Activated naive CD4-positive, alpha-beta T cell treated with anti-CD3 and anti-CD28 coated beads for 36 hours (primary cell): ENCODE results near the gene TANGO6. TPM values are rescaled to one million over a fixed set of nuclear protein-coding genes. Genes with fewer than 3 reads are reported as not detected.

Experiments used
- CTCF ChIA-PET: fragments of 350-600 bp; sonication (Branson Sonifier 250); formaldehyde crosslinking; loops from one replicate; lab custom pipeline; 2021; ENCODE audit warnings: antibody characterized with exemption; lab: Charles Lee
- DNase-seq: peaks from one replicate; pipeline ENCODE4 v3.0.0-alpha.2; 2020
- H3K27ac Mint-ChIP-seq: one replicate; pipeline ENCODE4 v1.8.0; 2021; ENCODE audit warnings: mild to moderate bottlenecking, mixed read lengths
- H3K27me3 Mint-ChIP-seq: one replicate; pipeline ENCODE4 v1.8.0; 2021; ENCODE audit warnings: low read depth, mixed read lengths
- H3K36me3 Mint-ChIP-seq: one replicate; pipeline ENCODE4 v1.8.0; 2021; ENCODE audit warnings: low read depth, mixed read lengths
- H3K4me1 Mint-ChIP-seq: one replicate; pipeline ENCODE4 v1.8.0; 2021; ENCODE audit warnings: low read depth, mixed read lengths
- H3K4me3 Mint-ChIP-seq: one replicate; pipeline ENCODE4 v1.8.0; 2021; ENCODE audit warnings: mild to moderate bottlenecking, moderate library complexity, mixed read lengths
- H3K9me3 Mint-ChIP-seq: one replicate; pipeline ENCODE4 v1.8.0; 2021; ENCODE audit warnings: mixed read lengths
- intact Hi-C: fragments of 100-400 bp; cut with micrococcal nuclease; formaldehyde crosslinking; loops from one replicate; pipeline ENCODE4 v1.15.1; 2023
- total RNA-seq, 2 experiments: library from RNA; stranded (reverse); gene quantifications; one replicate each; pipeline ENCODE4 v1.2.3, GENCODE V29; 2021

TANGO6 gene
- total RNA-seq, 2 experiments from 2014 or later: 21.6 to 22.3 TPM

GRCh38 chr16:69003500-69003899 is 160.2 kb downstream of the TANGO6 start:
- no peak for DNase-seq
- intact Hi-C loops: no loop called here
- Mint-ChIP-seq H3K9me3 (peaks cover 12% of the 10 kb centered on the region), H3K4me1 (no peaks in the 10 kb centered on the region), H3K4me3 (no peak overlapping the region), H3K27ac (no peak overlapping the region), H3K36me3 (peaks cover 25% of the 10 kb centered on the region), H3K27me3 (no peaks in the 10 kb centered on the region)
- CTCF ChIA-PET: interaction anchor here (0.6 to 0.7 kb wide), 4 partner anchors 109 to 531 kb away, joined by 3 to 5 read pairs (median 4); no protein-coding TSS in a partner anchor

DNA sequence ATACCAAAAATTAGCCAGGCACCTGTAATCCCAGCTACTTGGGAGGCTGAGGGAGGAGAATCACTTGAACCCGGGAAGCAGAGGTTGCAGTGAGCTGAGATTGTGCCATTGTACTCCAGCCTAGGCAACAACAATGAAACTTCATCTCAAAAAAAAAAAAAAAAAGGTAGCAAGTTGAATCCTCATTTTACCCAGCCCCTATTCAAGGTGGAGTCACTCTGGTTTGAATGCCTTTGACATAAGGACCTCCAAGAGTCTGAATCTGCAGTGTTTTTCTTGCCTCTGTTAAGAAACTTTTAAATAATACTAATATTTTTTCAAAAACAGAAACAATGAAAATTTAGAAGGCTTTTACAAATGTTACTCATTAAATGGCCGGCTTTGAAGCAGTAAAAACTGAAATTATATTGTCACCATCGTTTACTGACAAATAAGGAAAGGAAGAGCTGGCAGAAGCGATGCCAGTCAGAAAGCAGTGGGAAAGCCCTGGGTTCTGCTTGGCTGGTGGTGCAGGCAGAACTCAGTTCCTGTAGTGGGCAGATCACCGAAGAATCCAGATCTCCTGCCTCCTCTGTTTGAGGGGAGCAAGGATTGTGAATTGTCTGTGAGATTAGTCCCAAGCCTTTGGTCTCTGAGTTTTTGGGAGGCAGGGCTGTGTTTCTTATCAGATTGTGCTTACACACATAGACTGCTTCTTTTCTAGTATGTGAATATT is 162.5 kb downstream of the TANGO6 start:
- CTCF ChIA-PET: interaction anchor here (0.6 kb wide), 1 partner anchor 415 kb away, joined by 5 read pairs; no protein-coding TSS in a partner anchor
- Mint-ChIP-seq H3K27ac (no peak overlapping the region), H3K9me3 (peaks cover 12% of the 10 kb centered on the region), H3K36me3 (peaks cover 25% of the 10 kb centered on the region), H3K27me3 (no peaks in the 10 kb centered on the region), H3K4me3 (no peak overlapping the region), H3K4me1 (no peaks in the 10 kb centered on the region)
- intact Hi-C loops: no loop called here
- no peak for DNase-seq

GRCh38 chr16:69012906-69013305 is 169.6 kb downstream of the TANGO6 start:
- intact Hi-C loops: no loop called here
- Mint-ChIP-seq H3K27ac (no peak overlapping the region), H3K4me1 (peaks cover 8% of the 10 kb centered on the region), H3K36me3 (peaks cover 10% of the 10 kb centered on the region), H3K9me3 (no peaks in the 10 kb centered on the region), H3K27me3 (no peaks in the 10 kb centered on the region), H3K4me3 (no peak overlapping the region)
- no peak for DNase-seq
- CTCF ChIA-PET: no interaction called here

- H3K36me3 Mint-ChIP-seq: peaks cover 10% of the 10 kb centered on the region
- no peak overlapping the region for H3K27ac Mint-ChIP-seq
- no peaks in the 10 kb centered on the region for H3K27me3 Mint-ChIP-seq
- H3K4me1 Mint-ChIP-seq: peaks cover 8% of the 10 kb centered on the region
- intact Hi-C loops: no loop called here
- CTCF ChIA-PET: interaction anchor here (0.6 to 0.8 kb wide), 2 partner anchors 10 to 97 kb away, joined by 3 to 5 read pairs; no protein-coding TSS in a partner anchor
- H3K9me3 Mint-ChIP-seq: no peaks in the 10 kb centered on the region
- no peak overlapping the region for H3K4me3 Mint-ChIP-seq
- DNase-seq: no peak
Observed at GRCh38 chr16:69013991-69014390, 170.7 kb downstream of the TANGO6 start.

DNA sequence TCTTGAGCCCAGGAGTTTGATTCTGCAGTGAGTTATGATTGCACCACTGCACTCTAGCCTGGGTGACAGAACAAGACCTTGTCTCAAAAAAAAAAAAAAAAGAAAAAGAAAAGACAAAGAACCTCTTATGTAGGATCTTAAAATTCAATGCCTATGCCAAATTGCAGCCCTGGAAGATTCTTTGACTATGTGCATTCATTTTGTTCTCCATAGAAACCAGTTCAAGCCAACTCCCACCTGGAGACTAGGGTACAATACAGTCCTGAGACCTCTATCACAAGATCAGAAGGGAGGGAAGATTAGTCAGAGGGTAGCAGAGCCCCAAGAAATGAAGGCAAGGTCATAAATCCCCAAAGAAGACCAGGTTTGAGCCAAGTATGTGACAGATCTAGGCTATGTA is 171.5 kb downstream of the TANGO6 start:
- H3K27me3 Mint-ChIP-seq: no peaks in the 10 kb centered on the region
- intact Hi-C loops: no loop called here
- peaks cover 10% of the 10 kb centered on the region for H3K36me3 Mint-ChIP-seq
- CTCF ChIA-PET: interaction anchor here (0.7 kb wide), 1 partner anchor 38 kb away, joined by 3 read pairs; no protein-coding TSS in a partner anchor
- H3K4me3 Mint-ChIP-seq: no peak overlapping the region
- H3K4me1 Mint-ChIP-seq: peaks cover 8% of the 10 kb centered on the region
- no peak overlapping the region for H3K27ac Mint-ChIP-seq
- no peak for DNase-seq
- H3K9me3 Mint-ChIP-seq: no peaks in the 10 kb centered on the region

DNA sequence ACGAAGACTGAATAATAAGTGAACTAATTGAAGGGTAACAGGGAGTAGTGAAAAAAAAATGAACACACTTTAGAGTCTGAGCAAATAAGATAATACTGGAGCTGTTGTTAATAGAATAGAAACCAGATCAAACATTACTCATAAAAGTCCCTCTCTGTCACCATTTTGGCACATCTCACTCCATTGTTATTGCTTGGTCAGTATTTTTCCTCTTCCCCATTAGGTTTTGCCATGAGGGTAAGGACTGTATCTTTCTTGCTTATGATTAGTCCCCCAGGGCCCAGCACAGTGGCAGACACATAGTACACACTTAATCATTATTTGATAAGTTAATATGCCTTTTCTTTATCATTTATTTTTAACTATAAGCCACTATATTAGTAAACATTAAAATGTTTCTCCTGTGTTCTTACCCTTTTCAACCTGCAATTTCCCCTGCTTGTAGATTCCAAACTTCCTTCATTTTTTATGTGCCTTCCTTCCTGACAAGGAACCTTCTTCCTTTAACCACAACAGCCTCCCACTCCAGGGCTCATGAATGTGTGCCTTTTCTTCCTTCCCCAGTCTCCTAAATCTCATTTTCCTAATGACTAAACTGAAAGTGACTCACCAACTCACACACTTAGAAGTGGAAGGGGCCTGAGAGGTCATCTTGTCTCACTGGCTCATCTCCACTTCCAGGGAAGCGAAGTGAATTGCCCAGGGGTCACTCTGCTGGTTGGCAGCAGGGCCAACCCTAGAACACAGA is 173.9 kb downstream of the TANGO6 start:
- H3K27ac Mint-ChIP-seq: no peak overlapping the region
- no peak overlapping the region for H3K4me3 Mint-ChIP-seq
- peaks cover 7% of the 10 kb centered on the region for H3K36me3 Mint-ChIP-seq
- DNase-seq: no peak
- H3K4me1 Mint-ChIP-seq: peaks cover 8% of the 10 kb centered on the region
- no peaks in the 10 kb centered on the region for H3K27me3 Mint-ChIP-seq
- intact Hi-C loops: no loop called here
- CTCF ChIA-PET: interaction anchor here (0.6 to 0.7 kb wide), 2 partner anchors 435 to 483 kb away, joined by 3 to 4 read pairs; no protein-coding TSS in a partner anchor
- no peaks in the 10 kb centered on the region for H3K9me3 Mint-ChIP-seq

DNA sequence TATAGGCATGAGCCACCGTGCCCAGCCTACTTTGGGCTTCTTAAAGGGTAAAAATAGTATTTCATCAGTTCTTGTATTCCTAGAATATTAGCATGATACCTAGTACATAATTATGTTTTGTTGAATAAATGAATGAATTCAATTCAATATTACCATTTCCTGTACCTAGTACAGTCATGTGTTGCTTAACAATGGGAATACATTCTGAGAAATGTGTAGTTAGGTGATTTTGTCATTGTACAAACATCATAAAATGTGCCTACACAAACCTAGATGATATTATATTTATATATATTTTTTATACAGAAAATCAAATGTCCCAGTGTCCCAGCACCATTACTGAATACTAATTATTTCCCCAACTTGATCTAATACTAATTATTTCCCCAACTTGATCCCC is 176.5 kb downstream of the TANGO6 start:
- no peak overlapping the region for H3K4me3 Mint-ChIP-seq
- intact Hi-C loops: no loop called here
- no peaks in the 10 kb centered on the region for H3K9me3 Mint-ChIP-seq
- no peaks in the 10 kb centered on the region for H3K27me3 Mint-ChIP-seq
- no peak overlapping the region for H3K27ac Mint-ChIP-seq
- no peak for DNase-seq
- peaks cover 8% of the 10 kb centered on the region for H3K4me1 Mint-ChIP-seq
- H3K36me3 Mint-ChIP-seq: peaks cover 14% of the 10 kb centered on the region
- CTCF ChIA-PET: no interaction called here

DNA sequence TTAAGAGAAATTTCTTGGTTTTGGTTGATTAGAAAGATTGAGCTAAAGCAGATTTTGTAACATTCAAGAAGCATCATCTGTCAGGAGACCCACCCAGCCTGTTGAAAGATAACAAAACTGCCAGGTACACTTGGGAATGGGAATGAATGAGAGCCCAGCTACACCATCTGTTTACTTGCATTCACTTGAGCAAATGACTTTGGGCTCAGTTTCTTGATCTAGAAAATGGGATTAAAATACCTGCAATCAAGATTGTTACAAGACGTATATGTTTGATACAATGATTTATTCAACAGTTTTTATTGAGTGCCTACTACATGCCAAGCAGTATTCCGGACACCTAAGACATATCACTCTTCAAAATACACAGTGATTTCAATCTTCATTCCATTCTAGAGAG is 185.8 kb downstream of the TANGO6 start:
- Mint-ChIP-seq H3K27me3 (no peaks in the 10 kb centered on the region), H3K36me3 (peaks cover 15% of the 10 kb centered on the region), H3K4me1 (no peaks in the 10 kb centered on the region), H3K4me3 (no peak overlapping the region), H3K27ac (no peak overlapping the region), H3K9me3 (no peaks in the 10 kb centered on the region)
- CTCF ChIA-PET: no interaction called here
- intact Hi-C loops: no loop called here
- no peak for DNase-seq

GRCh38 chr16:69031877-69032301 is 188.6 kb downstream of the TANGO6 start:
- no peaks in the 10 kb centered on the region for H3K27me3 Mint-ChIP-seq
- intact Hi-C loops: no loop called here
- H3K4me1 Mint-ChIP-seq: no peaks in the 10 kb centered on the region
- peaks cover 11% of the 10 kb centered on the region for H3K36me3 Mint-ChIP-seq
- H3K4me3 Mint-ChIP-seq: no peak overlapping the region
- no peaks in the 10 kb centered on the region for H3K9me3 Mint-ChIP-seq
- no peak overlapping the region for H3K27ac Mint-ChIP-seq
- CTCF ChIA-PET: no interaction called here
- DNase-seq: no peak

DNA sequence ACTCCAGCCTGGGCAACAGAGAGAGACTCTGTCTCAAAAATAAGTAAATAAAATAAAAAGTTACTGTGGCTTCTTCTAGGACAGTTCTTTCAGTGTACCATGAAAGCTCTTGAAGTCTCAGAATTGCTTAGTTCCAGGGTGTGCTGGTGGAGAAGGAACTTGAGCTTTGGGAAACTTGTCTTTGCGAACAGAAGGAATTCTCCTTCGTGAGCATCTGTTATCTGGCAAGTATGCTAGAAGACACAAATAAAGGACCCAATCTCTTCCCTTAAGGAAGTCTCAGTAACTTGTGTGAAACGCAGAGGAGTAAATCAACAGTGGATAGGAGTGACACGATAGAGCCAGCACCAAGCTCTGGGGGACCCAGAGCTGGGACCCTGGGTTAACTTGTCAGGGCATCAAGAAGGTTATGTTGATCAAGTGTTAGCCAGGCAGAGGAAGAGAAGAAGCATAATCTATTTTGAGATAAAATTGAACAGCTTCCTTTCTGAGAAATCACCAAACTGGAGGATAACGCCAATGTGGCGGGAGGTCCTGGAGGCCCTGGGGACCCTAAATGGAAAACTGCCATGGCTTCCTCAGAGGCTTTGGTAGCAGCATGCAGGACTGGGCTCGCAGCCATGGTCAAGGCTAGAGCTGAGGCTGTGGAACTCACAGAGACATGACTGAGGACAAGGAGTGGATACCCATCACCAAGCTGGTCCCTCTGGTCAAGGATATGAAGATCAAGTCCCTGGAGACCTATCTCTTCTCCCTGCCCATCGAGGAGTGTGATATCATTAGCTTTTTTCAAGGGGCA is 190.0 kb downstream of the TANGO6 start:
- H3K4me1 Mint-ChIP-seq: no peaks in the 10 kb centered on the region
- no peaks in the 10 kb centered on the region for H3K27me3 Mint-ChIP-seq
- H3K9me3 Mint-ChIP-seq: no peaks in the 10 kb centered on the region
- peaks cover 8% of the 10 kb centered on the region for H3K36me3 Mint-ChIP-seq
- DNase-seq: no peak
- no peak overlapping the region for H3K4me3 Mint-ChIP-seq
- intact Hi-C loops: no loop called here
- H3K27ac Mint-ChIP-seq: no peak overlapping the region
- CTCF ChIA-PET: no interaction called here

GRCh38 chr16:69035375-69035774 is 192.0 kb downstream of the TANGO6 start:
- Mint-ChIP-seq H3K4me1 (no peaks in the 10 kb centered on the region), H3K27me3 (no peaks in the 10 kb centered on the region), H3K9me3 (no peaks in the 10 kb centered on the region), H3K36me3 (peaks cover 18% of the 10 kb centered on the region), H3K27ac (no peak overlapping the region), H3K4me3 (no peak overlapping the region)
- DNase-seq: no peak
- intact Hi-C loops: no loop called here
- CTCF ChIA-PET: interaction anchor here (0.6 kb wide), 1 partner anchor 397 kb away, joined by 3 read pairs; no protein-coding TSS in a partner anchor
